H1 (cell line): ENCODE measurements around the gene CFAP91. TPM values are rescaled to one million over a fixed set of nuclear protein-coding genes. Genes with fewer than 3 reads are reported as not detected.

ENCODE experiments used
- CTCF ChIA-PET: fragments of 300-600 bp; sonication (Branson Sonifier 250); formaldehyde crosslinking; loops from one replicate; lab custom pipeline; 2021; ENCODE audit not compliant: partially characterized antibody; lab: Charles Lee
- POLR2A ChIA-PET: fragments of 300-600 bp; sonication (Branson Sonifier 250); formaldehyde crosslinking; loops from one replicate; lab custom pipeline; 2021; ENCODE audit warnings: inconsistent platforms; ENCODE audit not compliant: partially characterized antibody; lab: Charles Lee
- DNase-seq, 2 experiments: peaks; one replicate each; pipeline versions ENCODE4 v3.0.0 to v3.0.0-alpha.2; 2010 to 2022; ENCODE audit warnings: low spot score in 2 of 2, low read depth in 1 of 2, mixed read lengths in 1 of 2
- FAIRE-seq: peaks from 2 replicates; lab custom pipeline; 2011; peaks lifted over from hg19 to GRCh38; lab: Jason Lieb, UNC
- H2AFZ ChIP-seq: 2 replicates; pipeline ENCODE4 v1.8.1; 2012; ENCODE audit warnings: low read length, inconsistent platforms
- H2AK5ac ChIP-seq: 2 replicates; pipeline ENCODE4 v1.6.1; 2013; ENCODE audit warnings: low read depth, low read length
- H2BK120ac ChIP-seq: replicated peaks from 2 replicates; pipeline ENCODE3; 2013; ENCODE audit warnings: low read depth, low read length, inconsistent platforms
- H2BK12ac ChIP-seq: 2 replicates; pipeline ENCODE4 v1.6.1; 2013; ENCODE audit warnings: low read depth, low read length
- H2BK15ac ChIP-seq: 2 replicates; pipeline ENCODE4 v1.6.1; 2013; ENCODE audit warnings: low read length
- H2BK20ac ChIP-seq: 2 replicates; pipeline ENCODE4 v1.6.1; 2013; ENCODE audit warnings: low read length
- H2BK5ac ChIP-seq: 2 replicates; pipeline ENCODE4 v1.6.1; 2013; ENCODE audit warnings: low read depth, low read length
- H3K14ac ChIP-seq: 2 replicates; pipeline ENCODE4 v1.6.1; 2013; ENCODE audit warnings: inconsistent platforms; ENCODE audit not compliant: insufficient read length
- H3K18ac ChIP-seq: 2 replicates; pipeline ENCODE4 v1.6.1; 2013; ENCODE audit warnings: low read length; ENCODE audit errors: extremely low read depth
- H3K23ac ChIP-seq: 2 replicates; pipeline ENCODE4 v1.6.1; 2013; ENCODE audit warnings: inconsistent platforms; ENCODE audit not compliant: insufficient read length
- H3K23me2 ChIP-seq: 2 replicates; pipeline ENCODE4 v1.6.1; 2013; ENCODE audit warnings: low read depth, low read length
- H3K27ac ChIP-seq: 2 replicates; pipeline ENCODE4 v1.6.1; 2011; ENCODE audit warnings: low read depth, low read length, inconsistent platforms
- H3K27me3 ChIP-seq, 4 experiments: replicated peaks in 1 of 4; 1 replicate in 1 of 4; 2 replicates in 3 of 4; pipeline versions ENCODE4 v1.6.1 to v1.8.1; 2011 to 2013; ENCODE audit warnings: low read length in 3 of 4, mild to moderate bottlenecking in 3 of 4, inconsistent platforms in 2 of 4, mixed read lengths in 2 of 4, moderate library complexity in 1 of 4; ENCODE audit not compliant: control insufficient read depth in 3 of 4, insufficient read depth in 3 of 4; ENCODE audit errors: extremely low read depth in 1 of 4
- H3K36me3 ChIP-seq, 4 experiments: 2 replicates each; pipeline versions ENCODE4 v1.6.1 to v1.8.1; 2011 to 2013; ENCODE audit warnings: mild to moderate bottlenecking in 4 of 4, low read length in 3 of 4, moderate library complexity in 2 of 4, control low read depth in 1 of 4, inconsistent platforms in 1 of 4; ENCODE audit not compliant: insufficient read depth in 4 of 4, control insufficient read depth in 2 of 4
- H3K4ac ChIP-seq: replicated peaks from 2 replicates; pipeline ENCODE3; 2013; ENCODE audit warnings: low read length, low read depth, mixed read lengths, inconsistent platforms; ENCODE audit not compliant: insufficient read length
- H3K4me1 ChIP-seq, 4 experiments: replicated peaks in 1 of 4; 1 replicate in 1 of 4; 2 replicates in 3 of 4; pipeline versions ENCODE4 v1.6.1 to v1.8.1; 2011 to 2013; ENCODE audit warnings: low read length in 3 of 4, inconsistent platforms in 2 of 4, mixed read lengths in 1 of 4; ENCODE audit not compliant: insufficient read depth in 4 of 4, control insufficient read depth in 3 of 4
- H3K4me2 ChIP-seq, 2 experiments: 2 replicates each; pipeline versions ENCODE4 v1.6.1 to v1.8.1; 2011 to 2013; ENCODE audit warnings: low read depth in 2 of 2, low read length in 2 of 2, control low read depth in 1 of 2, inconsistent platforms in 1 of 2, mild to moderate bottlenecking in 1 of 2; ENCODE audit not compliant: insufficient read depth in 1 of 2
- H3K4me3 ChIP-seq, 4 experiments: fragments of 200-600, 300-600 bp in 1 of 4; sonication (generic), shearing (Covaris generic), sonication (Bioruptor Twin) in 1 of 4; 2 replicates each; pipeline versions ENCODE4 v1.5.1 to v1.8.1; 2011 to 2016; ENCODE audit warnings: low read length in 4 of 4, low read depth in 3 of 4, control low read depth in 2 of 4, inconsistent platforms in 2 of 4, mild to moderate bottlenecking in 2 of 4, mixed read lengths in 1 of 4, moderate library complexity in 1 of 4; ENCODE audit not compliant: insufficient read depth in 2 of 4; ENCODE audit errors: extremely low read depth in 1 of 4
- H3K56ac ChIP-seq: replicated peaks from 2 replicates; pipeline ENCODE3; 2013; ENCODE audit warnings: low read depth, mild to moderate bottlenecking, mixed read lengths, low read length, inconsistent platforms; ENCODE audit not compliant: insufficient read length
- H3K79me1 ChIP-seq: 2 replicates; pipeline ENCODE4 v1.6.1; 2013; ENCODE audit warnings: low read depth, low read length, control low read depth
- H3K79me2 ChIP-seq, 2 experiments: 2 replicates each; pipeline versions ENCODE4 v1.6.1 to v1.8.1; 2012 to 2013; ENCODE audit warnings: low read length in 2 of 2, mild to moderate bottlenecking in 2 of 2, inconsistent platforms in 1 of 2; ENCODE audit not compliant: insufficient read depth in 2 of 2, control insufficient read depth in 1 of 2
- H3K9ac ChIP-seq, 4 experiments: replicated peaks in 1 of 4; 1 replicate in 1 of 4; 2 replicates in 3 of 4; pipeline versions ENCODE4 v1.6.1 to v1.8.1; 2011 to 2013; ENCODE audit warnings: low read depth in 3 of 4, low read length in 3 of 4, control low read depth in 2 of 4, mild to moderate bottlenecking in 2 of 4, moderate library complexity in 2 of 4, inconsistent platforms in 1 of 4; ENCODE audit errors: extremely low read depth in 1 of 4
- H3K9me3 ChIP-seq, 2 experiments: 2 replicates each; pipeline versions ENCODE4 v1.6.1 to v1.8.1; 2012 to 2013; ENCODE audit warnings: mild to moderate bottlenecking in 2 of 2, moderate library complexity in 2 of 2, control low read depth in 1 of 2, inconsistent platforms in 1 of 2, low read depth in 1 of 2, low read length in 1 of 2, mixed read lengths in 1 of 2; ENCODE audit not compliant: insufficient read depth in 2 of 2
- H4K20me1 ChIP-seq, 2 experiments: replicated peaks in 1 of 2; 2 replicates each; pipeline versions ENCODE3 to v1.8.1; 2011 to 2013; ENCODE audit warnings: inconsistent platforms in 2 of 2, low read length in 2 of 2, mild to moderate bottlenecking in 1 of 2; ENCODE audit not compliant: insufficient read depth in 2 of 2, control insufficient read depth in 1 of 2
- H4K5ac ChIP-seq: 2 replicates; pipeline ENCODE4 v1.6.1; 2013; ENCODE audit warnings: low read length, low read depth, mixed read lengths, inconsistent platforms; ENCODE audit not compliant: insufficient read length
- H4K8ac ChIP-seq: 2 replicates; pipeline ENCODE4 v1.8.0; 2013; ENCODE audit warnings: mild to moderate bottlenecking, moderate library complexity, low read length, inconsistent platforms; ENCODE audit not compliant: insufficient read depth; ENCODE audit errors: extremely low read depth
- H4K91ac ChIP-seq: replicated peaks from 2 replicates; pipeline ENCODE3; 2013; ENCODE audit warnings: low read length, mixed read lengths, inconsistent platforms; ENCODE audit not compliant: insufficient read length
- CTCF ChIP-seq, 3 experiments: IDR thresholded peaks; 1 replicate in 2 of 3; 2 replicates in 1 of 3; pipeline versions ENCODE4 v1.5.1 to v1.6.1; 2011; ENCODE audit warnings: low read length in 3 of 3, mild to moderate bottlenecking in 3 of 3, inconsistent platforms in 2 of 3, low read depth in 1 of 3, moderate library complexity in 1 of 3; ENCODE audit not compliant: insufficient read depth in 1 of 3; ENCODE audit errors: control extremely low read depth in 1 of 3
- EP300 ChIP-seq, 2 experiments: IDR thresholded peaks; 1 replicate in 1 of 2; 2 replicates in 1 of 2; pipeline ENCODE4 v1.6.1; 2011 to 2012; ENCODE audit warnings: low read depth in 2 of 2, low read length in 2 of 2, mild to moderate bottlenecking in 2 of 2, borderline replicate concordance in 1 of 2, inconsistent platforms in 1 of 2, moderate library complexity in 1 of 2
- EZH2 ChIP-seq: fragments of 200-600 bp; sonication (generic); IDR thresholded peaks from 2 replicates; pipeline ENCODE4 v1.7.1; 2012; ENCODE audit warnings: low read depth, mild to moderate bottlenecking, moderate library complexity, low read length, inconsistent platforms; ENCODE audit not compliant: severe bottlenecking
- KDM5A ChIP-seq: fragments of 200-600 bp; IDR thresholded peaks from 2 replicates; pipeline ENCODE4 v1.7.1; 2012; ENCODE audit warnings: mild to moderate bottlenecking, low read length, inconsistent platforms, mixed read lengths
- MAFK ChIP-seq: IDR thresholded peaks from 2 replicates; pipeline ENCODE4 v1.6.1; 2012; ENCODE audit warnings: low read depth, mild to moderate bottlenecking, improper control_type of control experiment, low read length
- NANOG ChIP-seq: IDR thresholded peaks from 2 replicates; pipeline ENCODE4 v1.6.1; 2011; ENCODE audit warnings: low read length, low read depth, mild to moderate bottlenecking, inconsistent platforms; ENCODE audit not compliant: insufficient read depth, poor library complexity, severe bottlenecking
- NRF1 ChIP-seq: IDR thresholded peaks from 2 replicates; pipeline ENCODE4 v1.6.1; 2011; ENCODE audit warnings: mild to moderate bottlenecking, low read depth, low read length, improper control_type of control experiment
- POLR2AphosphoS5 ChIP-seq: IDR thresholded peaks from 2 replicates; pipeline ENCODE4 v1.6.1; 2011; ENCODE audit warnings: low read depth, low read length
- POU5F1 ChIP-seq: IDR thresholded peaks from 2 replicates; pipeline ENCODE4 v1.6.1; 2011; ENCODE audit warnings: low read depth, mild to moderate bottlenecking, low read length, moderate library complexity
- RXRA ChIP-seq: IDR thresholded peaks from 2 replicates; pipeline ENCODE4 v1.6.1; 2011; ENCODE audit warnings: low read depth, mild to moderate bottlenecking, low read length, moderate library complexity; ENCODE audit not compliant: insufficient read depth
- TBP ChIP-seq: IDR thresholded peaks from 2 replicates; pipeline ENCODE4 v1.6.1; 2011; ENCODE audit warnings: low read depth, low read length, improper control_type of control experiment
- WGBS, 2 experiments: shearing (Covaris generic) in 1 of 2; methylation state at CpG; one replicate each; pipeline versions ENCODE4 v1.1.6 to v1.1.7; 2013 to 2015; ENCODE audit warnings: low lambda C conversion rate in 2 of 2, mixed read lengths in 2 of 2, inconsistent platforms in 1 of 2, low coverage in 1 of 2, missing lambda C conversion rate in 1 of 2; ENCODE audit not compliant: insufficient replicate concordance in 2 of 2, insufficient coverage in 1 of 2, insufficient read length in 1 of 2; ENCODE audit errors: extremely low coverage in 1 of 2, missing lambda C conversion rate in 1 of 2; 5-methylcytosine and 5-hydroxymethylcytosine counted together
- polyA plus RNA-seq, 7 experiments: library from polyadenylated mRNA; depleted of rRNA in 3 of 7; stranded (reverse) in 5 of 7; unstranded in 2 of 7; fragments of >200 nt in 5 of 7; fragments of 200-250 nt in 2 of 7; gene quantifications; 1 replicate in 5 of 7; 2 replicates in 1 of 7; 4 replicates in 1 of 7; pipeline versions ENCODE4 v1.2.1 to v1.2.3, GENCODE V29; 2011 to 2013; ENCODE audit warnings: missing spikeins in 2 of 7, mixed read lengths in 2 of 7
- total RNA-seq: library from RNA; stranded (reverse); fragmentation: NEBNext Ultra II Directional; extraction: Animal tissue kit (Norgen Biotek cat#: 25700); gene quantifications from 2 replicates; pipeline ENCODE4 v1.2.1, GENCODE V29; 2021

Gene CFAP91
- total and polyA plus RNA-seq, 2 of the 8 experiments (the other 6 are each of a cell fraction or from before 2014, with no cell fraction given), result 5.4 to 7.4 TPM

GRCh38 chr3:119733812-119734211, 31.0 kb downstream of the CFAP91 start:
- CTCF ChIA-PET, result interaction anchor here (0.5 to 3.2 kb wide), 2 partner anchors 8 to 23 kb away, joined by 3 to 23 read pairs; no protein-coding TSS in a partner anchor
- H3K14ac ChIP-seq, result no peak overlapping the region
- 86% methylated on average over 5 of the region's 5 CpGs; no CpG with 5 or more reads in 1 of the 2 experiments for WGBS, 2 experiments
- TF ChIP-seq POU5F1 (no peak), POLR2AphosphoS5 (no peak), KDM5A (no peak), CTCF (IDR thresholded peaks at IDR 0.05; ENCODE audit: control extremely low read depth in 1 of 3, insufficient read depth in 1 of 3, low read depth in 1 of 3, low read length in 3 of 3) (no peak), EP300 (IDR thresholded peaks at IDR 0.05; ENCODE audit: borderline replicate concordance in 1 of 2, low read depth in 2 of 2, low read length in 2 of 2) (no peak), RXRA (no peak), NANOG (no peak), MAFK (no peak), TBP (no peak), EZH2 (no peak), NRF1 (no peak)

More at GRCh38 chr3:119733812-119734211, 31.0 kb downstream of the CFAP91 start:
- no peaks in the 10 kb centered on the region for H3K79me1 ChIP-seq
- H2BK15ac ChIP-seq, result no peak overlapping the region
- no peak overlapping the region for H4K8ac ChIP-seq
- H2BK120ac ChIP-seq, result no peak overlapping the region
- no peaks in the 10 kb centered on the region for H3K79me2 ChIP-seq
- no peak overlapping the region for H3K27ac ChIP-seq
- no peak overlapping the region for H3K9ac ChIP-seq
- no peak overlapping the region for H2AFZ ChIP-seq
- POLR2A ChIA-PET, result no interaction called here
- no peaks in the 10 kb centered on the region for H4K20me1 ChIP-seq
- FAIRE-seq (no peak), DNase-seq (no peak)
- H3K4me2 ChIP-seq, result no peak overlapping the region
- no peak overlapping the region for H4K91ac ChIP-seq
- H3K56ac ChIP-seq, result no peak overlapping the region
- no peak overlapping the region for H3K4ac ChIP-seq
- H3K18ac ChIP-seq, result no peak overlapping the region
- H2BK12ac ChIP-seq, result no peak overlapping the region
- peaks cover 1% of the 10 kb centered on the region; the same call in 1 of the 2 replicates for H3K23me2 ChIP-seq
- H4K5ac ChIP-seq, result no peak overlapping the region
- H2AK5ac ChIP-seq, result no peak overlapping the region
- H3K36me3 ChIP-seq, result no peaks in the 10 kb centered on the region; a peak in 1 of 8 replicates
- no peaks in the 10 kb centered on the region for H3K27me3 ChIP-seq
- H3K4me3 ChIP-seq, result no peak overlapping the region
- H3K4me1 ChIP-seq, result no peaks in the 10 kb centered on the region
- no peaks in the 10 kb centered on the region for H3K9me3 ChIP-seq
- H2BK20ac ChIP-seq, result no peak overlapping the region
- H2BK5ac ChIP-seq, result no peak overlapping the region
- no peak overlapping the region for H3K23ac ChIP-seq
